Measurements from ENCODE around the gene PIK3CD.
A peak's percentile ranks its signal among the peaks of the same experiment; 100 is the strongest.

The PIK3CD gene

GRCh38 chr1:9634582-9634981 is 16.9 kb upstream of the PIK3CD start:
- Mint-ChIP-seq H3K4me3 (no peak overlapping the region), H3K27me3 (no peaks in the 10 kb centered on the region)

DNA sequence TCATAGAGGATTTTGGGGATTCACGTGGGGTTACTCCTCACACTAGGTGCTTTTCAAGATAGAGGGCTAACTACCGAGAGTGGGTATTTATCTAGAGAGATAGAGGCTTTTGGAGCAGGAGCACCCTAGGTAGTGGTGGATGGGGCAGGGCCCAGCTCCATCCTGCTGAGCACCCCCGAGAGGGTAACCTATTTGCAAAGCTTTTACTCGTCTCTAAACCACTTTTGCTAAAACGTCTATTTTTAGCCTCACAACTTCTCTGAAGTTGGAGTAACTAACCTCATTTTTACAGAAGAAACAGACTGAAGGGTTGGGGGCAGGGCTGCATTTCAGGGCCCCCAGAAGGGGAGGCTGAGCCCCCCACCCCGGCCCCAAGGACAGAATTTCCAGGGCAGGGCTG is 12.3 kb upstream of the PIK3CD start:
- Mint-ChIP-seq H3K27ac (peak overlapping the region; percentile 89), H3K4me1 (peaks cover 83% of the 10 kb centered on the region), H3K27me3 (no peaks in the 10 kb centered on the region), H3K4me3 (peak overlapping the region; percentile 58), H3K36me3 (peaks cover 10% of the 10 kb centered on the region), H3K9me3 (no peaks in the 10 kb centered on the region)

More at GRCh38 chr1:9634582-9634981, 16.9 kb upstream of the PIK3CD start:
- Mint-ChIP-seq H3K9me3 (no peaks in the 10 kb centered on the region), H3K4me1 (peaks cover 86% of the 10 kb centered on the region), H3K27ac (peak overlapping the region; percentile 68), H3K36me3 (peaks cover 7% of the 10 kb centered on the region)

GRCh38 chr1:9643351-9644256 is 7.9 kb upstream of the PIK3CD start:
- Mint-ChIP-seq H3K4me1 (peaks cover 76% of the 10 kb centered on the region), H3K4me3 (peak overlapping the region; percentile 45), H3K36me3 (peaks cover 3% of the 10 kb centered on the region), H3K27ac (peak overlapping the region; percentile 79), H3K27me3 (no peaks in the 10 kb centered on the region), H3K9me3 (no peaks in the 10 kb centered on the region)

- Mint-ChIP-seq H3K4me1 (peaks cover 74% of the 10 kb centered on the region), H3K4me3 (no peak overlapping the region), H3K27ac (peak overlapping the region; percentile 84), H3K27me3 (no peaks in the 10 kb centered on the region), H3K9me3 (no peaks in the 10 kb centered on the region), H3K36me3 (no peaks in the 10 kb centered on the region)
Measured at GRCh38 chr1:9646037-9646436, 5.5 kb upstream of the PIK3CD start.

DNA sequence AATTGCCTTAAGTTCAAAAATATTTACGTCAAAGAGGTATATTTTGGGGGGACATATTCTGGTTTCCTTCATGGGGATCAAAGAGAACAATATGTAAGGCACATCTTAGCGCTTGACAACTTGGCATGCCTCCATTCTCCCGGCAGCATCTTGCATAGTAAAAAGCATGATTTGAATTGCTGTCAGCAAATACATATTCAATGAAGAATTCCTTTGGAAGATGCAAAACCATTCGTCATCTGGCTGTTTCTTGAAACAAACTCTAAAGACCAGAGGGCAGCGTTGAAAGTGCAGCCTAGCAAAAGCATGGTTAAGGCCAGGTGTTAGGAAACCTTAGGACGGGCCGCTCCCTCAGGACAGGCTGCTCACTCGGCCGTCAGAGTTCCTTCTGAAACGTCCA is 3.4 kb upstream of the PIK3CD start:
- peaks cover 68% of the 10 kb centered on the region for H3K4me1 Mint-ChIP-seq
- H3K27ac Mint-ChIP-seq: no peak overlapping the region
- no peaks in the 10 kb centered on the region for H3K9me3 Mint-ChIP-seq
- no peak overlapping the region for H3K4me3 Mint-ChIP-seq
- H3K27me3 Mint-ChIP-seq: no peaks in the 10 kb centered on the region
- peaks cover 2% of the 10 kb centered on the region for H3K36me3 Mint-ChIP-seq

- Mint-ChIP-seq H3K9me3 (no peaks in the 10 kb centered on the region), H3K4me1 (peaks cover 69% of the 10 kb centered on the region), H3K4me3 (peak overlapping the region; percentile 97), H3K27ac (peak overlapping the region; percentile 81), H3K27me3 (no peaks in the 10 kb centered on the region), H3K36me3 (peaks cover 2% of the 10 kb centered on the region)
Measured at GRCh38 chr1:9649769-9650168, 1.8 kb upstream of the PIK3CD start.

DNA sequence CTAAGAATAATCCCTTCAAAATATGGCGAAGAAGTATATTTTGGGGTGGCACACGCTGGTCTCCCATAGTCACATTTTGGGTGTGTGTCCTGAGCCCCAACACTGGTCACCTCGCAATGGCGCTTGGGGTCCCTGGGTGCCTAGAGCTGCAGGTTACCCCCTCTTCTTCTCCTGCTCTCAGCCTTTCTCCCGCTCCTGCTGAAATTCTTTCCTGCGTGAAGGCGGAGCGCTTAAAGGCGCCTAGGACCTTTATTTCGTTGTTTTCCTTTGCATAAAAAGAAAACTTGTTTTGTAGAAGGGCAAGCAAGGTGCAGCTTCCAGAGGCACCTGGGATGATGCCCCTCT is 339 bp upstream of the PIK3CD start:
- no peaks in the 10 kb centered on the region for H3K27me3 Mint-ChIP-seq
- H3K4me1 Mint-ChIP-seq: peaks cover 73% of the 10 kb centered on the region
- no peaks in the 10 kb centered on the region for H3K9me3 Mint-ChIP-seq
- H3K36me3 Mint-ChIP-seq: peaks cover 2% of the 10 kb centered on the region
- peak overlapping the region; percentile 99 for H3K27ac Mint-ChIP-seq
- peak overlapping the region; percentile 97 for H3K4me3 Mint-ChIP-seq

DNA sequence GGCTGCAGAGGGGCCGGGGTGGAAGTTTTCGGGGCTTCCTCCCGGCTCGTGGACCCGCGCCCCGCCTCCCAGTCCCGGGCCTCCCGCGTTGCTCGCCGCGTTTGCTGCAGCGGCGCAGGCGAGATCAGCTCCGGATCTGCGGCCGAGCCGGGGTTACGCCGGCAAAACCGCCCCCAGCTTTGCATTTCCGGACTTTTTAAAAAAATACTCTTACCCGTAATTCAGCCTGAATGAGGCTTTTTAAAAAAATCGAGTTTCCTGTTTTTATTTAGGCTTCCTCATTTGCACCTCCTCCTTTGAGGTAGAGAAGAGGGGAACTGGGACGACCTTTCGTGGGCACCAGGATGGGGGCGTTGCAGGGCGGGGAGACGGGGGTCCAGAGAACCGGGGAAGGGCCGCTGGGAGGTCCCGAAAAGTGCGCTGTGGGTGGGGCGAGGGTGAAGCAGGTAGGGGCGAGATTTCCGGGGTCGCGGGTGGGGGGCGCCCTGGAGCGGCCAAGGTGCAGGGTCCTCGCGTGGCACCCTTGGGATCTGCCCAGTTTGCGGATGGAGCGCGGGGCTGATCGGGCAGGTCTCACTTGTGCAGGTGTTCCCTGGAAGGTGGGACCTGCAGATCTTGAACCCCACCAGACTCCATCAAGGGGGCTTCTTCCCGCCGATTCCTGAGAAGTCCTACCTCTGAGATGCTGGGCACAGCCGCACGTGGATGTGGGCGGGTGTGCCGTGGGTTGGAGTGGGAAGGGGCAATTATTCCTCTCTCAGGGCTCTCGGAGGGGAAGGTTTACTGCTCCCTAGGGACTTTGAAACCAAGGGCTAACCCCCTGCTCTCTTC is 1.1 kb downstream of the PIK3CD start:
- Mint-ChIP-seq H3K4me1 (peaks cover 77% of the 10 kb centered on the region), H3K27me3 (no peaks in the 10 kb centered on the region), H3K4me3 (peak overlapping the region; percentile 89), H3K9me3 (no peaks in the 10 kb centered on the region), H3K36me3 (peaks cover 4% of the 10 kb centered on the region), H3K27ac (peak overlapping the region; percentile 99)

GRCh38 chr1:9653210-9653490 is 1.6 kb downstream of the PIK3CD start:
- Mint-ChIP-seq H3K36me3 (peaks cover 4% of the 10 kb centered on the region), H3K27me3 (no peaks in the 10 kb centered on the region), H3K4me1 (peaks cover 77% of the 10 kb centered on the region), H3K9me3 (no peaks in the 10 kb centered on the region), H3K4me3 (peak overlapping the region; percentile 89), H3K27ac (peak overlapping the region; percentile 99)

GRCh38 chr1:9653491-9654050 is 2.0 kb downstream of the PIK3CD start:
- H3K27ac Mint-ChIP-seq: peak overlapping the region; percentile 99
- peak overlapping the region; percentile 89 for H3K4me3 Mint-ChIP-seq
- no peaks in the 10 kb centered on the region for H3K9me3 Mint-ChIP-seq
- H3K4me1 Mint-ChIP-seq: peaks cover 77% of the 10 kb centered on the region
- H3K27me3 Mint-ChIP-seq: no peaks in the 10 kb centered on the region
- peaks cover 4% of the 10 kb centered on the region for H3K36me3 Mint-ChIP-seq

DNA sequence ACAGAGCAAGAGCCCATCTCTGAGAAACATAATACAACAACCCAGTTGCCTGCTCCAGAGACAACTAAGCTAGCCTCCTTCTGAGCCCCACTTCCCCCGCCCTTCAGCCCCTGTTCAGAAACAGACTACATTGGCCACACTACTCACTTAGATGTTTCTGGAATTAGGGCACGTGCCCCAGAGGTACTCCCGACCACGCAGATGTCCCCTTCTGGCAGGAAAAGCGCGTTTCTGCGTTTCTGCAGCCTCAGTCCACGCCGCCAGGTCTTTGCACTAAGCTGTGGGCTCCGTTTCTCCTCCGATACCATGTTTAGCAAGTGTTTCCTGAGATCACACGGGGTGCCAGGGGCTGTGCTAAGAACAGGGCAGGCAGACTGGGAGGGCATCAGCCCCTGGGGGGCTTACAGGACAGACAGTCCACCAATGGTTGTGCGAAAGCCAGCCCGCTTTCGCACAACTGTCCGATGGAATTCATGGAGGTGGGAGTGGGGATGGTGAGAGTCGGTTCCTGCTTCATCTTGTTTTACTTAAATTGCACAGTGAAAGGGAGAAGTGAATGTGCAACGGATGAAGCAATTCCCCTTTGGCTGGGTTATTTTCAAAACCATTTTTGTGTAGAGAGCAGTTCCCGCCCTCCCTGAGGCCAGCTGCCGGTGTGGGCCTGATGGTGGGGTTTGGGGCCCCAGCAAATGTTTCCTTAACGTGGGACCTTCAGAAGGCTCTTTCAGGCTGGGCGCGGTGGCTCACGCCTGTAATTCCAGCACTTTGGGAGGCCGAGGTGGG is 2.7 kb downstream of the PIK3CD start:
- H3K9me3 Mint-ChIP-seq: no peaks in the 10 kb centered on the region
- peak overlapping the region; percentile 89 for H3K4me3 Mint-ChIP-seq
- peaks cover 4% of the 10 kb centered on the region for H3K36me3 Mint-ChIP-seq
- no peaks in the 10 kb centered on the region for H3K27me3 Mint-ChIP-seq
- peak overlapping the region; percentile 99 for H3K27ac Mint-ChIP-seq
- H3K4me1 Mint-ChIP-seq: peaks cover 79% of the 10 kb centered on the region

DNA sequence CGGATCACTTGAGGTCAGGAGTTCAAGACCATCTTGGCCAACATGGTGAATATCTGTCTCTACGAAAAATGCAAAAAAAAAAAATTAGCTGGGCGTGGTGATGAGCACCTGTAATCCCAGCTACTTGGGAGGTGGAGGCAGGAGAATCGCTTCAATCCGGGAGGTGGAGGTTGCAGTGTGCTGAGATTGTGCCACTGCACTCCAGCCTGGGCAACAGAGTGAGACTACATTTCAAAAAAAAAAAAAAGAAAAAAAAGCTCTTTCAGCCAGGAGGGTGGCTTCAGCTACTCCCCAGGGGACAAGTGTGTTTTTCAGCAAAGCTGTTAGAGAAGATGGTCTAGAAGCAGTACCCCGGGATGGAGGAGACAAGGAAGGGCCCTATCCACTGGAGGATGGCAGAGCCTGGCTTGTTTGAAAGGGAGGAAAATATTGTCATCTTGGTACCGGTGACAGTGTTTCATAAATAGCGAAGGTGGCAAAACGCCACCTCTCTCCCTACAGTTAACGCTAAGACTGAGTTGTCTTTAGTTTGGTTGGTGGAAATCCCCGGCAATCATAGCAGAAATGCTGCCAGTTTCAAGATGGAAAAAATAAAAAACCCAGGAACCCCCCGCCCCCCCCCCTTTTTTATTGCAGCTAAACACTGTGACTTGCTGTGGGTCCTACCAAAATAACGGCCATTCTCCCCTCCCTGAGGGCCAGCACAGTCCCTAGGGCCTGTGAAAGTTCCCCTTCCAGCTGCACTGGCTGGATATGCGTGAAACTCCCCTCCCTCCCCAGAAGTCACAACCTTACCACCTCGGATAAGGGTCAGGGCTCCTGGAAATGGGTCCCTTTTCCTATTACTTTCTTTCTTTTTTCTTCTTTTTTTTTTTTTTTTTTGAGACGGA is 3.5 kb downstream of the PIK3CD start:
- H3K36me3 Mint-ChIP-seq: peaks cover 4% of the 10 kb centered on the region
- peak overlapping the region; percentile 89 for H3K4me3 Mint-ChIP-seq
- H3K9me3 Mint-ChIP-seq: no peaks in the 10 kb centered on the region
- H3K4me1 Mint-ChIP-seq: peaks cover 79% of the 10 kb centered on the region
- peak overlapping the region; percentile 99 for H3K27ac Mint-ChIP-seq
- no peaks in the 10 kb centered on the region for H3K27me3 Mint-ChIP-seq

DNA sequence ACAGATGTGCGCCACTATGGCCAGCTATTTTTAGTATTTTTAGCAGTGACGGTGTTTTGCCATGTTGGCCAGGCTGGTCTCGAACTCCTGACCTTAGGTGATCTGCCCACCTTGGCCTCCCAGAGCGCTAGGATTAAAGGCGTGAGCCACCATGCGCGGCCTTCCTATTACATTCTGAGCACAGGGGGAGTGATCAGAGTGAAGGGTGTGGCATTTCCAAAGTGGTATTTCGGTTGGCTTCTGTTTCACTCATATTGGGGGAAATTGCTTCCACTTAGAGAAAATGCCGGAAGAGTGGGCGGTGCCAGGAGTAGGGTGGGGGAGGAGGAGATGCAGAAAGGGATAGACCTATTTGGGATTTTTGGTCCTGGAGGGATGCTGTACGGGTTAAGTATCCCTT is 4.3 kb downstream of the PIK3CD start:
- H3K27me3 Mint-ChIP-seq: no peaks in the 10 kb centered on the region
- H3K27ac Mint-ChIP-seq: peak overlapping the region; percentile 99
- peaks cover 79% of the 10 kb centered on the region for H3K4me1 Mint-ChIP-seq
- H3K9me3 Mint-ChIP-seq: no peaks in the 10 kb centered on the region
- peaks cover 4% of the 10 kb centered on the region for H3K36me3 Mint-ChIP-seq
- H3K4me3 Mint-ChIP-seq: peak overlapping the region; percentile 89

GRCh38 chr1:9657521-9658032 is 6.0 kb downstream of the PIK3CD start:
- peaks cover 2% of the 10 kb centered on the region for H3K36me3 Mint-ChIP-seq
- H3K4me3 Mint-ChIP-seq: peak overlapping the region; percentile 56
- no peaks in the 10 kb centered on the region for H3K27me3 Mint-ChIP-seq
- no peaks in the 10 kb centered on the region for H3K9me3 Mint-ChIP-seq
- H3K27ac Mint-ChIP-seq: peak overlapping the region; percentile 93
- peaks cover 79% of the 10 kb centered on the region for H3K4me1 Mint-ChIP-seq
